SK-N-SH (cell line): ENCODE data around the gene GHR.

Experiments
- POLR2AphosphoS5 ChIP-seq: IDR thresholded peaks from 2 replicates; pipeline ENCODE4 v1.6.1; 2012; ENCODE audit warnings: low read depth, low read length
- SMC3 ChIP-seq: IDR thresholded peaks from 2 replicates; pipeline ENCODE4 v1.6.1; 2012; ENCODE audit warnings: low read depth, low read length, improper control_type of control experiment
- TAF1 ChIP-seq: IDR thresholded peaks from 2 replicates; pipeline ENCODE4 v1.6.1; 2012; ENCODE audit warnings: low read depth, mild to moderate bottlenecking, low read length, moderate library complexity, borderline replicate concordance
- USF2 ChIP-seq: fragments of 150-350 bp; IDR thresholded peaks from 2 replicates; pipeline ENCODE4 v1.6.1; 2017; ENCODE audit warnings: antibody characterized with exemption, low read length, low read depth, borderline replicate concordance
- TF ChIP-seq, protein P1 (sequence below): fragments of 200-600 bp; sonication (generic); IDR thresholded peaks from 2 replicates; pipeline ENCODE4 v1.6.1; 2017; ENCODE audit warnings: antibody characterized with exemption, mild to moderate bottlenecking, moderate library complexity
- TF ChIP-seq, protein P2 (sequence below): IDR thresholded peaks from 2 replicates; pipeline ENCODE4 v1.4.0; 2012; ENCODE audit warnings: low read depth
- TF ChIP-seq, protein P3 (sequence below): IDR thresholded peaks from 2 replicates; pipeline ENCODE4 v1.4.0; 2012; ENCODE audit warnings: low read depth, borderline replicate concordance

DNA sequence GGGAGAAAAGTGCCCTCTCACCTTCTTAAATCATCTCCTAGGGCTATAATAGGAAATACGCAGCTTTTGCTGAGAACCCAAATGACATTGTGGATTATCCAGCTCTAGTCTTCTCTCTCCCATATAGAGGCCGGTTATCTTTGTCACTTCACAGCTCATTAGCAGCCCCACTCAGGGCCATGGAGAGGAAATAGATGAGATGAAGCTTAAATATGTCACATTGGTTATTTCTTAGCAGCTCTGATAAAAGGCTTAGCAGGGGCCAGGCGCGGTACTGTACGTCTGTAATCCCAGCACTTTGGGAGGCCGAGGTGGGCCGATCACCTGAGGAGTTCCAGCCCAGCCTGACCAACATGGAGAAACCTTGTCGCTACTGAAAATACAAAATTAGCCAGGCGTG is 90.0 kb downstream of the GHR start:
- no peak for TF ChIP-seq USF2
- TF ChIP-seq POLR2AphosphoS5 = no peak
- TF ChIP-seq, protein P1, sequence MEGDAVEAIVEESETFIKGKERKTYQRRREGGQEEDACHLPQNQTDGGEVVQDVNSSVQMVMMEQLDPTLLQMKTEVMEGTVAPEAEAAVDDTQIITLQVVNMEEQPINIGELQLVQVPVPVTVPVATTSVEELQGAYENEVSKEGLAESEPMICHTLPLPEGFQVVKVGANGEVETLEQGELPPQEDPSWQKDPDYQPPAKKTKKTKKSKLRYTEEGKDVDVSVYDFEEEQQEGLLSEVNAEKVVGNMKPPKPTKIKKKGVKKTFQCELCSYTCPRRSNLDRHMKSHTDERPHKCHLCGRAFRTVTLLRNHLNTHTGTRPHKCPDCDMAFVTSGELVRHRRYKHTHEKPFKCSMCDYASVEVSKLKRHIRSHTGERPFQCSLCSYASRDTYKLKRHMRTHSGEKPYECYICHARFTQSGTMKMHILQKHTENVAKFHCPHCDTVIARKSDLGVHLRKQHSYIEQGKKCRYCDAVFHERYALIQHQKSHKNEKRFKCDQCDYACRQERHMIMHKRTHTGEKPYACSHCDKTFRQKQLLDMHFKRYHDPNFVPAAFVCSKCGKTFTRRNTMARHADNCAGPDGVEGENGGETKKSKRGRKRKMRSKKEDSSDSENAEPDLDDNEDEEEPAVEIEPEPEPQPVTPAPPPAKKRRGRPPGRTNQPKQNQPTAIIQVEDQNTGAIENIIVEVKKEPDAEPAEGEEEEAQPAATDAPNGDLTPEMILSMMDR = no peak
- no peak for TF ChIP-seq TAF1
- TF ChIP-seq, protein P2, sequence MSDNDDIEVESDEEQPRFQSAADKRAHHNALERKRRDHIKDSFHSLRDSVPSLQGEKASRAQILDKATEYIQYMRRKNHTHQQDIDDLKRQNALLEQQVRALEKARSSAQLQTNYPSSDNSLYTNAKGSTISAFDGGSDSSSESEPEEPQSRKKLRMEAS = no peak
- TF ChIP-seq, protein P3, sequence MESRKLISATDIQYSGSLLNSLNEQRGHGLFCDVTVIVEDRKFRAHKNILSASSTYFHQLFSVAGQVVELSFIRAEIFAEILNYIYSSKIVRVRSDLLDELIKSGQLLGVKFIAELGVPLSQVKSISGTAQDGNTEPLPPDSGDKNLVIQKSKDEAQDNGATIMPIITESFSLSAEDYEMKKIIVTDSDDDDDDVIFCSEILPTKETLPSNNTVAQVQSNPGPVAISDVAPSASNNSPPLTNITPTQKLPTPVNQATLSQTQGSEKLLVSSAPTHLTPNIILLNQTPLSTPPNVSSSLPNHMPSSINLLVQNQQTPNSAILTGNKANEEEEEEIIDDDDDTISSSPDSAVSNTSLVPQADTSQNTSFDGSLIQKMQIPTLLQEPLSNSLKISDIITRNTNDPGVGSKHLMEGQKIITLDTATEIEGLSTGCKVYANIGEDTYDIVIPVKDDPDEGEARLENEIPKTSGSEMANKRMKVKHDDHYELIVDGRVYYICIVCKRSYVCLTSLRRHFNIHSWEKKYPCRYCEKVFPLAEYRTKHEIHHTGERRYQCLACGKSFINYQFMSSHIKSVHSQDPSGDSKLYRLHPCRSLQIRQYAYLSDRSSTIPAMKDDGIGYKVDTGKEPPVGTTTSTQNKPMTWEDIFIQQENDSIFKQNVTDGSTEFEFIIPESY = no peak
- TF ChIP-seq SMC3 = no peak
